ENCODE data around the gene FBLN2.

- TF ChIP-seq, protein P1, sequence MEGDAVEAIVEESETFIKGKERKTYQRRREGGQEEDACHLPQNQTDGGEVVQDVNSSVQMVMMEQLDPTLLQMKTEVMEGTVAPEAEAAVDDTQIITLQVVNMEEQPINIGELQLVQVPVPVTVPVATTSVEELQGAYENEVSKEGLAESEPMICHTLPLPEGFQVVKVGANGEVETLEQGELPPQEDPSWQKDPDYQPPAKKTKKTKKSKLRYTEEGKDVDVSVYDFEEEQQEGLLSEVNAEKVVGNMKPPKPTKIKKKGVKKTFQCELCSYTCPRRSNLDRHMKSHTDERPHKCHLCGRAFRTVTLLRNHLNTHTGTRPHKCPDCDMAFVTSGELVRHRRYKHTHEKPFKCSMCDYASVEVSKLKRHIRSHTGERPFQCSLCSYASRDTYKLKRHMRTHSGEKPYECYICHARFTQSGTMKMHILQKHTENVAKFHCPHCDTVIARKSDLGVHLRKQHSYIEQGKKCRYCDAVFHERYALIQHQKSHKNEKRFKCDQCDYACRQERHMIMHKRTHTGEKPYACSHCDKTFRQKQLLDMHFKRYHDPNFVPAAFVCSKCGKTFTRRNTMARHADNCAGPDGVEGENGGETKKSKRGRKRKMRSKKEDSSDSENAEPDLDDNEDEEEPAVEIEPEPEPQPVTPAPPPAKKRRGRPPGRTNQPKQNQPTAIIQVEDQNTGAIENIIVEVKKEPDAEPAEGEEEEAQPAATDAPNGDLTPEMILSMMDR (IDR thresholded peaks at IDR 0.05; ENCODE audit: borderline replicate concordance, extremely low read depth, low read length, poor library complexity, severe bottlenecking), result no peak
- TF ChIP-seq EZH2 (IDR thresholded peaks at IDR 0.05; ENCODE audit: borderline replicate concordance, low read depth, low read length, severe bottlenecking), result no peak
These were observed 87.3 kb downstream of the FBLN2 start for GRCh38 chr3:13636186-13636585.
